HG02763 (cell line): ENCODE results near the gene TRUB1.

Source experiments
- ATAC-seq: cut with Tn5 transposase; IDR thresholded peaks from one replicate; pipeline ENCODE4 v1.9.1; 2021; ENCODE audit warnings: mild to moderate bottlenecking, moderate library complexity; ENCODE audit not compliant: unreplicated experiment

TRUB1 gene

GRCh38 chr10:115026056-115026745 lies 88.2 kb downstream of the TRUB1 start:
- ATAC-seq: no peak

- ATAC-seq: no peak
Observed at GRCh38 chr10:115026746-115027140, 88.7 kb downstream of the TRUB1 start.
